WTC11 (cell line): Measurements from ENCODE around the gene TBC1D14. TPM values are rescaled to one million over a fixed set of nuclear protein-coding genes. Genes with fewer than 3 reads are reported as not detected.
A peak's percentile ranks its signal among the peaks of the same experiment; 100 is the strongest.

Experiments used
- ATAC-seq: fragments of 200-7000 bp; cut with Tn5 transposase; 2 replicates; pipeline ENCODE4 v1.10.0; 2021; ENCODE audit warnings: mild to moderate bottlenecking, moderate library complexity
- CTCF ChIA-PET: fragments of 300-600 bp; sonication (Branson Sonifier 250); formaldehyde crosslinking; loops from one replicate; lab custom pipeline; 2021; ENCODE audit warnings: antibody characterized with exemption; lab: Charles Lee
- POLR2A ChIA-PET: fragments of 350-600 bp; sonication (Branson Sonifier 250); formaldehyde crosslinking; loops from one replicate; lab custom pipeline; 2021; ENCODE audit warnings: antibody characterized with exemption; lab: Charles Lee
- DNase-seq: peaks from one replicate; pipeline ENCODE4 v3.0.0; 2021; ENCODE audit warnings: low spot score
- H3K27ac Mint-ChIP-seq: 2 replicates; pipeline ENCODE4 v1.8.0; 2021; ENCODE audit warnings: mixed read lengths
- H3K27me3 Mint-ChIP-seq: 2 replicates; pipeline ENCODE4 v1.8.0; 2021; ENCODE audit warnings: low read depth, mild to moderate bottlenecking, moderate library complexity, mixed read lengths
- H3K36me3 Mint-ChIP-seq: 2 replicates; pipeline ENCODE4 v1.8.0; 2021; ENCODE audit warnings: mixed read lengths
- H3K4me1 Mint-ChIP-seq: 2 replicates; pipeline ENCODE4 v1.8.0; 2022; ENCODE audit warnings: mixed read lengths
- H3K4me3 Mint-ChIP-seq: 2 replicates; pipeline ENCODE4 v1.8.0; 2021; ENCODE audit warnings: mild to moderate bottlenecking, moderate library complexity, mixed read lengths
- H3K9me3 Mint-ChIP-seq: 2 replicates; pipeline ENCODE4 v1.8.0; 2021; ENCODE audit warnings: mixed read lengths
- CBFB ChIP-seq: sonication (generic); formaldehyde crosslinking; IDR thresholded peaks from 2 replicates; pipeline ENCODE4 v1.8.1; 2022; ENCODE audit warnings: mild to moderate bottlenecking, low read depth, missing genetic modification reagents
- ESRRA ChIP-seq: sonication (generic); formaldehyde crosslinking; IDR thresholded peaks from 2 replicates; pipeline ENCODE4 v1.8.1; 2022; ENCODE audit warnings: mild to moderate bottlenecking, missing genetic modification reagents, borderline replicate concordance
- GRHL2 ChIP-seq: fragments of 250-450 bp; sonication (Bioruptor Pico); IDR thresholded peaks from 2 replicates; pipeline ENCODE4 v1.8.0; 2022; ENCODE audit warnings: mild to moderate bottlenecking, moderate library complexity; ENCODE audit not compliant: insufficient replicate concordance, severe bottlenecking
- GTF2I ChIP-seq: fragments of 250-450 bp; sonication (Bioruptor Pico); conservative IDR thresholded peaks from 2 replicates; pipeline ENCODE4 v1.4.0; 2021; ENCODE audit warnings: mild to moderate bottlenecking
- HMGXB4 ChIP-seq: sonication (generic); formaldehyde crosslinking; IDR thresholded peaks from 2 replicates; pipeline ENCODE4 v1.8.1; 2023; ENCODE audit warnings: mild to moderate bottlenecking, moderate library complexity, missing genetic modification reagents
- IRF1 ChIP-seq: sonication (generic); formaldehyde crosslinking; IDR thresholded peaks from 2 replicates; pipeline ENCODE4 v1.8.0; 2023; ENCODE audit warnings: missing genetic modification reagents
- JAZF1 ChIP-seq: fragments of 250-450 bp; sonication (Bioruptor Pico); IDR thresholded peaks from 2 replicates; pipeline ENCODE4 v1.9.0; 2021; ENCODE audit warnings: moderate library complexity, mild to moderate bottlenecking, inconsistent platforms
- JUN ChIP-seq: sonication (generic); formaldehyde crosslinking; IDR thresholded peaks from 2 replicates; pipeline ENCODE4 v1.8.0; 2023; ENCODE audit warnings: mild to moderate bottlenecking, missing genetic modification reagents
- KAT7 ChIP-seq: sonication (generic); formaldehyde crosslinking; IDR thresholded peaks from 2 replicates; pipeline ENCODE4 v1.8.1; 2023; ENCODE audit warnings: missing genetic modification reagents, mild to moderate bottlenecking, borderline replicate concordance
- NFATC4 ChIP-seq: fragments of 250-450 bp; sonication (Bioruptor Pico); IDR thresholded peaks from 2 replicates; pipeline ENCODE4 v1.9.0; 2021; ENCODE audit warnings: mild to moderate bottlenecking
- NR2C2 ChIP-seq: sonication (generic); formaldehyde crosslinking; IDR thresholded peaks from 2 replicates; pipeline ENCODE4 v1.8.0; 2022; ENCODE audit warnings: mild to moderate bottlenecking, missing genetic modification reagents
- PRDM15 ChIP-seq: sonication (generic); formaldehyde crosslinking; IDR thresholded peaks from 2 replicates; pipeline ENCODE4 v1.8.0; 2022; ENCODE audit warnings: missing genetic modification reagents
- PRRX2 ChIP-seq: fragments of 250-450 bp; sonication (Bioruptor Pico); IDR thresholded peaks from 2 replicates; pipeline ENCODE4 v1.8.0; 2021; ENCODE audit warnings: mild to moderate bottlenecking
- SMAD4 ChIP-seq: sonication (generic); formaldehyde crosslinking; IDR thresholded peaks from 2 replicates; pipeline ENCODE4 v1.8.0; 2022; ENCODE audit warnings: mild to moderate bottlenecking, missing genetic modification reagents
- SP1 ChIP-seq: sonication (generic); formaldehyde crosslinking; conservative IDR thresholded peaks from 2 replicates; pipeline ENCODE4 v1.8.1; 2022; ENCODE audit warnings: missing genetic modification reagents
- STAT6 ChIP-seq: sonication (generic); formaldehyde crosslinking; conservative IDR thresholded peaks from 2 replicates; pipeline ENCODE4 v1.8.1; 2023; ENCODE audit warnings: mild to moderate bottlenecking, low read depth, missing genetic modification reagents, moderate library complexity
- TCF7 ChIP-seq: sonication (generic); formaldehyde crosslinking; IDR thresholded peaks from 2 replicates; pipeline ENCODE4 v1.8.0; 2022; ENCODE audit warnings: mild to moderate bottlenecking, low read depth, missing genetic modification reagents, moderate library complexity
- USF2 ChIP-seq: sonication (generic); formaldehyde crosslinking; IDR thresholded peaks from 2 replicates; pipeline ENCODE4 v1.8.1; 2023; ENCODE audit warnings: mild to moderate bottlenecking, missing genetic modification reagents, moderate library complexity
- ZNF138 ChIP-seq: sonication (generic); formaldehyde crosslinking; conservative IDR thresholded peaks from 2 replicates; pipeline ENCODE4 v1.8.1; 2022; ENCODE audit warnings: mild to moderate bottlenecking, moderate library complexity, missing genetic modification reagents
- ZNF219 ChIP-seq: sonication (generic); formaldehyde crosslinking; IDR thresholded peaks from 2 replicates; pipeline ENCODE4 v1.8.0; 2023; ENCODE audit warnings: missing genetic modification reagents, mild to moderate bottlenecking, borderline replicate concordance
- ZNF232 ChIP-seq: sonication (generic); formaldehyde crosslinking; IDR thresholded peaks from 2 replicates; pipeline ENCODE4 v1.8.0; 2022; ENCODE audit warnings: mild to moderate bottlenecking, missing genetic modification reagents
- ZNF281 ChIP-seq: sonication (generic); formaldehyde crosslinking; IDR thresholded peaks from 2 replicates; pipeline ENCODE4 v1.8.0; 2023; ENCODE audit warnings: mild to moderate bottlenecking, missing genetic modification reagents
- total RNA-seq: library from RNA; stranded (reverse); gene quantifications from 3 replicates; pipeline ENCODE4 v1.2.3, GENCODE V29; 2021

TBC1D14 gene
- total RNA-seq, 1 experiment from 2014 or later, result 45.1 TPM

- TF ChIP-seq HMGXB4, result no peak
- no peak for TF ChIP-seq ESRRA (CRISPR knock-in tag)
- TF ChIP-seq ZNF232, result no peak
- TF ChIP-seq ZNF138, result no peak
- no peak for TF ChIP-seq JUN (CRISPR knock-in tag)
- TF ChIP-seq SMAD4 (CRISPR knock-in tag), result no peak
- TF ChIP-seq ZNF219 (CRISPR knock-in tag), result no peak
- TF ChIP-seq JAZF1 (CRISPR knock-in tag), result no peak
- TF ChIP-seq CBFB, result no peak
- TF ChIP-seq NR2C2 (CRISPR knock-in tag), result no peak
- TF ChIP-seq NFATC4 (CRISPR knock-in tag), result no peak
- no peak for TF ChIP-seq PRRX2 (CRISPR knock-in tag)
- TF ChIP-seq, all 79 proteins: peak for 0
Measured at GRCh38 chr4:6928081-6928480, 18.5 kb downstream of the TBC1D14 start (continued).

GRCh38 chr4:6929339-6929811 is 19.7 kb downstream of the TBC1D14 start:
- Mint-ChIP-seq H3K4me3 (no peak overlapping the region), H3K27ac (peak overlapping the region; percentile 3), H3K36me3 (peaks cover 25% of the 10 kb centered on the region), H3K9me3 (no peaks in the 10 kb centered on the region), H3K27me3 (no peaks in the 10 kb centered on the region), H3K4me1 (peaks cover 19% of the 10 kb centered on the region)
- DNase-seq (no peak), ATAC-seq (peak; percentile 47; the same call in 1 of the 2 replicates)
- ChIA-PET CTCF (interaction anchor here (0.6 to 3.5 kb wide), 10 partner anchors 9 to 142 kb away, joined by 3 to 17 read pairs (median 4); partner anchors contain the start of genes GRPEL1, TADA2B and TBC1D14), POLR2A (no interaction called here)
- TF ChIP-seq PRDM15 (CRISPR knock-in tag) (no peak), STAT6 (no peak), GRHL2 (no peak), SMAD4 (CRISPR knock-in tag) (no peak), ZNF281 (CRISPR knock-in tag) (no peak), KAT7 (CRISPR knock-in tag) (no peak), TCF7 (no peak), CBFB (no peak), USF2 (CRISPR knock-in tag) (no peak), HMGXB4 (no peak), SP1 (no peak), IRF1 (CRISPR knock-in tag) (no peak), GTF2I (CRISPR knock-in tag) (no peak)
